Measurements from ENCODE around the gene SKP1.

SKP1 gene

DNA sequence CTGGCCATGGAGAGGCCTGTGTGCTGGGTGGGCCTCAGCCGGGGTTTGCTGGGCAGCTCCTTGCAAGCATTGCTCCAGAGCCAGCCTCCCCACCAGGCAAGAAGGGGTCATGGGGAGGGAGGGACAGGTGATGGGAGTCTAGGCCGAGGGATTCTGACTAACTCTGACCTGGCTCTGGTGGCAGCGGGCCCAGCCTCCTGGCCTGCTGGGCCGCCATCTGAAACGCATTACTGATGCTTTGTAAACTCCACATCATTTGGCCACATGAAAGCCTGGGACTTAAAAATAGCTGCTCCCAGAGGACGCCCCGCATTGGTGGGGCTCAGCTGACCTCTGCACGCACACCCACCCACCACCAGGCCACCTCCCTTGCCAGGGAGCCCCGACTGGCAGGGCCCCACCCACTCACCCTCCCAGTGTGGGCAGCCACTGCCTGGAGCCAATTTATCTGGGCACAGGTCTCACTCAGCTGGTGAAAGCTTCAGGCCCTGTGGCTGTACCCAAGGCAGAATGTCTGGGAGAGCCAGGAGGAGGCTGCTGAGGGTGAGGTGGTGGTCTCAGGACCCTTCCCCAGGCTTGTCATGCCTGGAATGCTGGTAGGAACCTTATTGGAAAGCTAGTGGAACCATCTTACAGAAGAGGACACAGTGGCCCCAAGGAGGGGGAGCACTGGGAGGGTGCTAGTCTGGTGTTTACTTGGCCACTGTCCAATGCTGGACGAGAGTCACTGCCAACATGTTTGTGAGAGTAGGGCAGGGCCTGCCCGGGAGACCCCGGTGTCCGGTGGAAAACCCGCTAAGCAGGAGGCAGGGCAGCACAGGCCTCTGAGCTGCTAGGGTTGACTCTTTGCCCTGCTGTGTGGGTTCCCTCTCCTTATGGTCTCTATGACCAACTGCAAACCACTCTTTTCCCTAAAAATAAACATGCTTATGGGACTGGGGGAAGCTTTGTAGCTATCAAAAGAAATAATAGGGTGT lies 51.4 kb downstream of the SKP1 start:
- no peak overlapping the region for H3K27ac ChIP-seq
- no peaks in the 10 kb centered on the region for H3K27me3 ChIP-seq
- TF ChIP-seq, protein P1, sequence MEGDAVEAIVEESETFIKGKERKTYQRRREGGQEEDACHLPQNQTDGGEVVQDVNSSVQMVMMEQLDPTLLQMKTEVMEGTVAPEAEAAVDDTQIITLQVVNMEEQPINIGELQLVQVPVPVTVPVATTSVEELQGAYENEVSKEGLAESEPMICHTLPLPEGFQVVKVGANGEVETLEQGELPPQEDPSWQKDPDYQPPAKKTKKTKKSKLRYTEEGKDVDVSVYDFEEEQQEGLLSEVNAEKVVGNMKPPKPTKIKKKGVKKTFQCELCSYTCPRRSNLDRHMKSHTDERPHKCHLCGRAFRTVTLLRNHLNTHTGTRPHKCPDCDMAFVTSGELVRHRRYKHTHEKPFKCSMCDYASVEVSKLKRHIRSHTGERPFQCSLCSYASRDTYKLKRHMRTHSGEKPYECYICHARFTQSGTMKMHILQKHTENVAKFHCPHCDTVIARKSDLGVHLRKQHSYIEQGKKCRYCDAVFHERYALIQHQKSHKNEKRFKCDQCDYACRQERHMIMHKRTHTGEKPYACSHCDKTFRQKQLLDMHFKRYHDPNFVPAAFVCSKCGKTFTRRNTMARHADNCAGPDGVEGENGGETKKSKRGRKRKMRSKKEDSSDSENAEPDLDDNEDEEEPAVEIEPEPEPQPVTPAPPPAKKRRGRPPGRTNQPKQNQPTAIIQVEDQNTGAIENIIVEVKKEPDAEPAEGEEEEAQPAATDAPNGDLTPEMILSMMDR (IDR thresholded peaks at IDR 0.05): no peak
- no peaks in the 10 kb centered on the region for H3K4me1 ChIP-seq (ENCODE audit: control insufficient read depth in 1 of 2, insufficient read depth in 1 of 2, low read depth in 1 of 2, low read length in 1 of 2)
- no peaks in the 10 kb centered on the region for H3K9me3 ChIP-seq
- H3K4me3 ChIP-seq (ENCODE audit: low read depth in 1 of 2, low read length in 1 of 2): no peak overlapping the region
- H3K36me3 ChIP-seq: peaks cover 6% of the 10 kb centered on the region

DNA sequence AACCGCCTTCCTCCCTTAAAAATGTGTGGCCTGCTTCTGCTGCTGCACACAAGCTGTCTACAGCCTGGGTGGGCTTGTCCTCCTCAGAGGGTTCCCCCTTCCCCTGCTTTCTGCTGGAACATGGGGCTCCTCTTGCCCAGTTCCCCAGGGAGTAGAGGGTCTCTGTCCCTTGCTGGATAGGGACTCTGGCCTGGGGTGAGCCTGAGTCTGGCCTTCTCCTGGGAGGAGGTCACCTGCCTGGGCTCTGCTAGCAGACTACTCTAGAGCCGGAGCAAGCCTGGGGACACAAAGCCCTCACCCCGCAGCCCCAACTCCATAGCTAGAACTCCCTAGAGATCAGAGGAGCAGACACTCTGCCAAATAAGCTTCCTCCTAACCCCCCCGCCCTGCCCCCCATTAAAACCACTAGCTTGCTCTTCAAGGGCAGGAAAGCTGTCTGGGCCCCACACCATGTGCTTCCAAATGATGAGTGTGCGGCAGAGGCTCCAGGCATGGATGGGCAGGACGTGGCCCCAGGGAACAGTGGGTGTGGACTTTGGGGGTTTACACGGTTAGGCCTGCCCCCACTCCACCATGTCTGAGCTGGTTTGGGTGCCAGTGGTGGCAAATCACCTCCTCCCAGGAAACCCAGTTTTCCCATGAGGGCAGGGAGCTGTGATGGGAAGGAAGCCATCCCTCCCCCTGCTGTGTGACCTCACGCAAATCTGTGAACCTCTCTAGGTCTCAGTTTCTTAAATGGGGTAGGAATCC lies 52.3 kb downstream of the SKP1 start:
- H3K36me3 ChIP-seq: peaks cover under 1% of the 10 kb centered on the region
- no peak overlapping the region for H3K4me3 ChIP-seq (ENCODE audit: low read depth in 1 of 2, low read length in 1 of 2)
- H3K27ac ChIP-seq: no peak overlapping the region
- TF ChIP-seq, protein P1 (IDR thresholded peaks at IDR 0.05): no peak
- peaks cover 7% of the 10 kb centered on the region for H3K27me3 ChIP-seq
- no peaks in the 10 kb centered on the region for H3K9me3 ChIP-seq
- H3K4me1 ChIP-seq (ENCODE audit: control insufficient read depth in 1 of 2, insufficient read depth in 1 of 2, low read depth in 1 of 2, low read length in 1 of 2): no peaks in the 10 kb centered on the region

- TF ChIP-seq, protein P1 (IDR thresholded peaks at IDR 0.05): no peak
- H3K9me3 ChIP-seq: no peaks in the 10 kb centered on the region
- H3K4me3 ChIP-seq (ENCODE audit: low read depth in 1 of 2, low read length in 1 of 2): no peak overlapping the region
- H3K27me3 ChIP-seq: peaks cover 17% of the 10 kb centered on the region
- no peak overlapping the region for H3K27ac ChIP-seq
- H3K36me3 ChIP-seq: no peaks in the 10 kb centered on the region
- H3K4me1 ChIP-seq (ENCODE audit: control insufficient read depth in 1 of 2, insufficient read depth in 1 of 2, low read depth in 1 of 2, low read length in 1 of 2): no peaks in the 10 kb centered on the region
Measured at GRCh38 chr5:134123360-134123759, 53.4 kb downstream of the SKP1 start.

DNA sequence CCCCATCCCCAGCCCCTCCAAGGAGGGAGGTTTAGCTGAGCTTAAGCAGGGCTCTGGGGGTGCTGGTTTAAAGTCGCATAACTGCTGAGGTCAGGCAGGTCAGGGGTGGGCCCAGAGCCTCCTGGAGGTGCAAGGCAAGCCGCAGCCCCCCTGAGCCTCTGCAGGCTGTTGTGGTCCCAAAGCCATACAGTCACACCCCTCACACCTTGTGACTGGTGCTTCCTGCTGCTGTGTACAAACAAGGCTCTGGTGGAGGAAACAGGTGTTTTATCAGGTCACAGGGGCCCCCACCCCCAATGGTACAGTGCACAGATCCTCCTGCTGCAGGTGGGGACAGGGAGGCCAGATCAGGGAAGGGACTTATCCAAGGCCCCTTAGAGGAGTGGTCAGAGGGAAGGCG lies 54.2 kb downstream of the SKP1 start:
- Histone ChIP-seq H3K36me3 (no peaks in the 10 kb centered on the region), H3K4me1 (ENCODE audit: control insufficient read depth in 1 of 2, insufficient read depth in 1 of 2, low read depth in 1 of 2, low read length in 1 of 2) (no peaks in the 10 kb centered on the region), H3K4me3 (ENCODE audit: low read depth in 1 of 2, low read length in 1 of 2) (no peak overlapping the region), H3K27ac (no peak overlapping the region), H3K27me3 (peaks cover 25% of the 10 kb centered on the region), H3K9me3 (no peaks in the 10 kb centered on the region)
- TF ChIP-seq, protein P1 (IDR thresholded peaks at IDR 0.05): no peak

GRCh38 chr5:134120386-134121138 lies 56.2 kb downstream of the SKP1 start:
- Histone ChIP-seq H3K27ac (no peak overlapping the region), H3K36me3 (no peaks in the 10 kb centered on the region), H3K4me1 (ENCODE audit: control insufficient read depth in 1 of 2, insufficient read depth in 1 of 2, low read depth in 1 of 2, low read length in 1 of 2) (peaks cover 0 to 2% of the 10 kb centered on the region in 2 experiments), H3K27me3 (peaks cover 45% of the 10 kb centered on the region), H3K4me3 (ENCODE audit: low read depth in 1 of 2, low read length in 1 of 2) (no peak overlapping the region), H3K9me3 (no peaks in the 10 kb centered on the region)
- TF ChIP-seq, protein P1 (IDR thresholded peaks at IDR 0.05): no peak

All from neutrophil (primary cell).